ENCODE results near the gene F3. TPM values are rescaled to one million over a fixed set of nuclear protein-coding genes. Genes with fewer than 3 reads are reported as not detected.

F3 gene
- total RNA-seq, 2 donors from 2014 or later = 37.9 to 85.4 TPM

- ATAC-seq (no peak), DNase-seq (no peak)
- no peaks in the 10 kb centered on the region for H3K36me3 ChIP-seq (replicated peaks in 1 of 2; ENCODE audit: insufficient read depth in 1 of 2, low read depth in 2 of 2)
- no peak overlapping the region for H3K4me3 ChIP-seq
- peaks cover 39% of the 10 kb centered on the region for H3K4me1 ChIP-seq
- intact Hi-C loops (cut with DNase I) = no loop called here
- no peaks in the 10 kb centered on the region for H3K27me3 ChIP-seq
- no peak for TF ChIP-seq POLR2A (IDR thresholded peaks at IDR 0.05)
- WGBS, 2 donors = 44 to 45% methylated on average over 4 of the region's 4 CpGs
- H3K27ac ChIP-seq = peak overlapping the region in 3 of 4 donors; percentile 26 to 46 (median 38)
- H3K9me3 ChIP-seq = no peaks in the 10 kb centered on the region
Observed at GRCh38 chr1:94543893-94544635, 2.5 kb upstream of the F3 start.

- TF ChIP-seq POLR2A (IDR thresholded peaks at IDR 0.05) (no peak), CTCF (IDR thresholded peaks at IDR 0.05) (no peak)
- Histone ChIP-seq H3K27me3 (no peaks in the 10 kb centered on the region), H3K36me3 (replicated peaks in 1 of 2; ENCODE audit: insufficient read depth in 1 of 2, low read depth in 2 of 2) (no peaks in the 10 kb centered on the region), H3K4me3 (no peak overlapping the region), H3K4me1 (peaks cover 48% of the 10 kb centered on the region), H3K9me3 (no peaks in the 10 kb centered on the region), H3K27ac (peak overlapping the region in 1 of 4 donors; percentile 93)
- 28 to 32% methylated on average over 1 of the region's 1 CpG for WGBS, 2 donors
- ATAC-seq (no peak), DNase-seq (no peak)
- intact Hi-C loops (cut with DNase I) = no loop called here
Observed at GRCh38 chr1:94543001-94543400, 1.4 kb upstream of the F3 start.

GRCh38 chr1:94542088-94542870 lies 720 bp upstream of the F3 start:
- peak overlapping the region; percentile 26 to 81 for H3K4me3 ChIP-seq
- ATAC-seq = peak; percentile 12
- no peaks in the 10 kb centered on the region for H3K27me3 ChIP-seq
- peaks cover 55% of the 10 kb centered on the region for H3K4me1 ChIP-seq
- intact Hi-C loops (cut with DNase I) = no loop called here
- TF ChIP-seq POLR2A (IDR thresholded peaks at IDR 0.05) (no peak), CTCF (IDR thresholded peaks at IDR 0.05) (peak in 1 of 7 experiments; percentile 4)
- 1 to 4% methylated on average over 19 to 26 of the region's 26 CpGs for WGBS, 2 donors
- no peaks in the 10 kb centered on the region for H3K9me3 ChIP-seq
- H3K27ac ChIP-seq = peak overlapping the region; percentile 88 to 95 (median 93)
- H3K36me3 ChIP-seq (replicated peaks in 1 of 2; ENCODE audit: insufficient read depth in 1 of 2, low read depth in 2 of 2) = no peaks in the 10 kb centered on the region
- peak; percentile 43 to 57 (median 52) for DNase-seq

- DNase-seq (peak in 1 of 4 donors; percentile 38), ATAC-seq (no peak)
- Histone ChIP-seq H3K4me1 (peaks cover 61% of the 10 kb centered on the region), H3K4me3 (peak overlapping the region; percentile 69 to 82), H3K27me3 (no peaks in the 10 kb centered on the region), H3K9me3 (no peaks in the 10 kb centered on the region), H3K27ac (peak overlapping the region; percentile 88 to 95 (median 93)), H3K36me3 (replicated peaks in 1 of 2; ENCODE audit: insufficient read depth in 1 of 2, low read depth in 2 of 2) (no peaks in the 10 kb centered on the region)
- 18 to 19% methylated on average over 21 to 23 of the region's 23 CpGs for WGBS, 2 donors
- no peak for TF ChIP-seq POLR2A (IDR thresholded peaks at IDR 0.05)
- TF ChIP-seq CTCF (IDR thresholded peaks at IDR 0.05) = no peak
- intact Hi-C loops (cut with DNase I) = no loop called here
Observed at GRCh38 chr1:94540440-94541245, 916 bp downstream of the F3 start.

GRCh38 chr1:94539496-94539895 lies 2.1 kb downstream of the F3 start:
- intact Hi-C loops (cut with DNase I) = no loop called here

More at GRCh38 chr1:94539496-94539895, 2.1 kb downstream of the F3 start:
- DNase-seq = no peak
- TF ChIP-seq CTCF (IDR thresholded peaks at IDR 0.05) (no peak), POLR2A (IDR thresholded peaks at IDR 0.05) (no peak)
- Histone ChIP-seq H3K4me1 (peaks cover 52% of the 10 kb centered on the region), H3K27me3 (no peaks in the 10 kb centered on the region), H3K27ac (no peak overlapping the region), H3K9me3 (no peaks in the 10 kb centered on the region), H3K4me3 (no peak overlapping the region), H3K36me3 (replicated peaks in 1 of 2; ENCODE audit: insufficient read depth in 1 of 2, low read depth in 2 of 2) (peaks cover 0 to 5% of the 10 kb centered on the region in 2 donors)
- ATAC-seq = no peak
- WGBS, 2 donors = 84 to 95% methylated on average over 3 of the region's 3 CpGs
